Activated T-helper 9 cell treated with anti-CD3 and anti-CD28 coated beads, Interleukin-2, amount 50 U/mL, for 16 hours (primary cell): Measurements from ENCODE around the gene TM9SF4.
"Not testable (repeated sequence)": the region's sequence is repeated elsewhere in the genome, so short reads cannot be mapped to it uniquely, and the experiment has no call there.

Source experiments
- DNase-seq: peaks from one replicate; pipeline ENCODE4 v3.0.0-alpha.2; 2020; ENCODE audit warnings: low read depth

Gene TM9SF4

DNA sequence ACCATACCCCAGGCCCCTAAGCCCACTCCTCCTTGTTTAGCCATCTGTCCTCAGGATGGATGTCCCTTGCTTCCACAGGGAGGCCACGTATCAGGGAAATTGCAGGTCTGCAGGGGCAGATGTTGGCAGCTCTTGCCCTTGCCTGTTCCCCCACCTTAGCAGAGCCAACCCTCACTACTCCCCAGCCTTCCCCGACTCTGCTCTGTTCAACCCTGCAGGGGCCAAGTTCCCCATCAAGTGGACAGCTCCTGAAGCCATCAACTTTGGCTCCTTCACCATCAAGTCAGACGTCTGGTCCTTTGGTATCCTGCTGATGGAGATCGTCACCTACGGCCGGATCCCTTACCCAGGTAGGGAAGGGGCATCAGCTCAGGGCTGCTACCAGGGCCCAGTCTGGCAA lies 10.7 kb upstream of the TM9SF4 start:
- DNase-seq: no peak

DNA sequence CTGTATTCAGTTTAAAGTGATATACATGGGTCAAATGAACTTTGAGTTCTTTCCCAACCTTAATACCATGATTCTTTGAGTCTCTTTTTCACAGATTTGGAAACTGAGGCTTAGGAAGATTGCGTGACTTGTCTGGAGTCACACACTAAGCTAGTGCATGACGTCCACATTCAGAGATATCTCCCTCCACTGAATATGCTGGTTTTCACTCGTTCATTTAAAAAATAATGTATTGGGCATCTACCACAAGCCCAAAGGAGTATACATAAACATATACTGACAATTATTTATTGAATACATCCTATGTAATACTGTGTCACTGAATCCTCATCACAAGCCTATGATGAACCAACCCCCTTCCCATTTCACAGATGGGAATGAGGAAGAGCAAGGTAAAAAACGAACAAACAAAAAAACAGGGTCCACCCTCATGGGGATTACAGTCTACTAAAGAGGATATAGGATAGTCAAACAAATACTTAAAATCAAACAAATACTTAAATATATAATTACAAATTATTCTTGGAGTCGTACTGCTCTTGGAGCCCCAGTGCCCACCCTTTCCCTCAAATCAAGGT lies 611 bp upstream of the TM9SF4 start:
- no peak for DNase-seq

DNA sequence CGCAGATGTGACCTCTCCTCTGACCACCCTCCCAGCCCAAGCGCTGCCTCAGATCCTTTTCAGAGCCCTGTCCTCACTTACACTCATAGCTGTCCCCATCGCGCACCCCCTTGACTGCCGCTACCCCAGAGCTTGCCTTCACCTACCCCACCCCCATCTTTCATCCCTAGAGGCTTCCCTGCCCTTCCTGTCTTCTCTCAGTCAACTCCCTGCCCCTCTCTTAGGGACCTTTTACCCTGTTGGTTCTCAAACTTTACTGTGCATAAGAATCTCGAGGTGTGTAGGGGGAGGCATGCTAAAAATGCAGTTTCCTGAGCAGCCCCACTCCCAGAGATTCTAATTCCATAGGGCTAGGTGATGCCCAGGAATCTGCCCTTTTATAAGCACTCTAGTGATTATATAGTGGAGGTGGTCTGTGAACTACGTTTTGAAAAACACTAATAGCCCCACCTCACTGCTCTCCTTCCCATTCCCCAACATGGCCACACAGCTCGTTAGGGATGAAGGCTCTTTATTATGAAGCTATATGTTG lies 725 bp downstream of the TM9SF4 start:
- no peak for DNase-seq

DNA sequence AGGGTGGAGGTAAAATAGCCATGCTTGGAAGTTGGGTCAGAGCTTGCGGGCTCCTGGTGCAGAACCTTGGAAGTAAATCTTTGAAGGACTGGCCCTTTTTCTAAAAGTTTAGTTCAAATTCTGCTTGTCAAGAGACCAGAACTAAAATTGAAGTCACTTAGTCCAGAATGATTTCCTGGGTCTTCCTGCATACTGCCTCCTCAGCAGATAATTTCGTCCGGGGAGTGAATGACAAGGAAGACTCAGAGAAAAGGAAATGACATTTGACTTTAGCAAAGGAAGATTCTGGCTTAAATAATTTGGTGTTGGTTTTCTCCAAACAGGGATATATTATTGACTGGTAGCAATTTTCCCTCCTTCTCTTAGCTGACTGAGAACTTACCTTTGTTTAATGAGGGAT lies 1.2 kb downstream of the TM9SF4 start:
- DNase-seq: no peak

DNA sequence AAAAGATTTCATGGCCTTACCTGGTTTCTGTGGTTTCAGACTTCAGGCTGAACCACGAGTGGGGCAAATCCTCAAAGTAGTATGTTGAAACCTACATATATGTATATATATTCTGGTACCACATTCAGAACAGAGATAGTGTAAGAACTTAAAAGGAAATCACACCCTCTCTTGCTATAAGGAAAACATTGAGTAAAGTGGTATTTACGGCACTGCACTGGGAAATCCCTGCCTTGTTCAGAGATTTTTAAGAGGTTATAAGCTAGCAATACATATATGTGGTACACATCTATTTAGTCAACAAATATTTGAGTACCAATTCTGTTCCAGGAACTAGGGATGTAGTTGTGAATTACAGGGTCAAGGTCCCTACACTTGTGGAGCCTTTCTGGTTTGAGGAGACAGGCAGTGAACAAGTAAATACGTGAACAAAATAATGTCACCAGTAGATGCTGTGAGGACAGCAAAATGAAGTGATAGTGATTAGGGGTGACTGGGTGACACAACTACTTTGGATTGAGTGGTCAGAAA lies 1.7 kb downstream of the TM9SF4 start:
- DNase-seq: no peak

DNA sequence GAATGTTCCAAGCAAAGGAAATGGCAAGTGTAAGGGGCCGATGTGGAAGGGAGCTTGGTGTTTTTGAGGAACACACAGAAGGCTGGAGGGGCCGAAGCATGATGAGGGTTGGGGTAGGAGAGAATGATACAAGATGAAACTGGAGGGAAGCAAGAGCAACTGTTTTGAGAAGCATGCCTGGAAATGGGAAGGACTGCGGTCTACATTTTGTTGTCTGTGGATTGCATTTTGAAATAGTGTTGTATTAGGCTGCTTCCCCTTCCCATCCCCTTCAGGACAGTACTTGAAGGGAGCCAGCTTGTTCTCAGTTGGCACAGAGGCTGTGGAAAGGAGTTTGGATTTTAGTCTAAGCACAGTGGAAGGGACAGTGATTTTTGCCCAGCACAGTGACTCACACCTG lies 2.2 kb downstream of the TM9SF4 start:
- no peak for DNase-seq

DNA sequence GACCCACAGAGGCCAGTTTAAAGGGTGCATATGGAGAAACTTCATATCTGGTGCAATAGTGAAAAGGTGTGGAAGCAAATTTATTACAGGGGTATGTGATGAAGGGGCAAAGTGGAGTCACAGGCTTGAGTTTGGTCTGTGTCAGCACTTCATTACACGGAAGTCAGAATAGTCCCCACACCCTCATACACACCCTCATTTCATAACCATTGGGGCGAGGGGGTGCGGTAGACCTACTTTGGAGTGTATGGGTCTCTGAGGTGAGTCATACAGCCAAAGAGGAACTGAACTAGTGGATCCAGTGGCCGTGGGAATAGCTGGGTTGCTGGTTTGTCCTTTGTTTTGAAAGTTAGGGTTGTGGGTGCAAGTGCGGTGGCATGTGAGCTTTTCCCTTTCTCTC lies 3.3 kb downstream of the TM9SF4 start:
- DNase-seq: no peak

DNA sequence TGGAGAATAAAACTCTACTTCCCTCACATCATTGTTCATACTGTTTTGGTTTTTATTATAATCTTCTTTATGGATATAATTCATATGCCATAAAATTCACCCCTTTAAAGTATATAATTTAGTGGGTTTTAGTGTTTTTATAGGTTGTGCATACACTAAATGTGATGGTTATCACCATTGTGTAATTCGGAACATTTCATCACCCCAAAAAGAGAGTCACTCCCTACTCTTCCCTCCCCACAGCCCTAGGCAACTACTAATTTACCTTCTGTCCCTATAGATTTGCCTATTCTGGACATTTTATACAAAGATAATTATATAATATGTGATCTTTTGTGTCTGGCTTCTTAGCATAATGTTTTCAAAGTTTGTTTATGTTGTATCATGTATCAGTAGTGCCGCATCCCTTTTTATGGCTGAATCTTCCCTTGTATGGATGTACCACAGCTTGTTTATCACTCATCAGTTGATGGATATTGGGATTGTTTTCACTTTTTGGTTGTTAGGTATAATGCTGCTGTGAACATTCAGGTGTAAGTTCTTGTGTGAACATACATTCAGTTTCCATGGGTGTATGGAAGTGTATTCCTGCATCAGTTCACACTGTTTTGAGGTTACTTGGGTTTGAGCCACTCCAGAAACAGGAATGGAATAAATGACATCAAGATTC lies 4.2 kb downstream of the TM9SF4 start:
- DNase-seq: no peak

DNA sequence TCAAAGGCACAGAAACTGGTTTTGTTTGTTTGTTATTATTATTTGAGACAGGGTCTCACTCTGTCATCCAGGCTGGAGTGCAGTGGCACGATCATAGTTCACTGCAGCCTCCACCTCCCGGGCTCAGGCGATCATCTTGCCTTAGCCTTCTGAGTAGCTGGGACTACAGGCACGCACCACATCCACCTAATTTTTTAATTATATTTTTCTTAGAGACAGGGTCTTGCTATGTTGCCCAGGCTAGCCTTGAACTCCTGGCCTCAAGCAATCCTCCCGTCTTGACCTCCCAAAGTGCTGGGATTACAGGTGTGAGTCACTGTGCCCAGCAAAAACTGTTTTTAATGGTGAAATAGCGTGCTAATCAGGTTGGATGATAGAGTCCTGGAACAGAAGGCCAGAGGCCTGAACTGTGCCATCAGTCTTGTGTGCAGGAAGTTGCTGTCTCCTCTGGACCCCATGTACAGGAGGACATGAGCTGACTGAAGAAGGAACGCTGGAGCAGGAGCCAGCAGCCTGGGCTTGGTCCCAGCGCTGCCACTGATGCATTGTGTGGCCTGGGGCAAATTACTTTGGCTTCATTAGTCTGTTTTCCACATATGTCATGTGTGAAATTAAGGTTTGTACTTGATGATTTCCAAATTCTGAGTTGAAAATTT lies 4.9 kb downstream of the TM9SF4 start:
- no peak for DNase-seq

DNA sequence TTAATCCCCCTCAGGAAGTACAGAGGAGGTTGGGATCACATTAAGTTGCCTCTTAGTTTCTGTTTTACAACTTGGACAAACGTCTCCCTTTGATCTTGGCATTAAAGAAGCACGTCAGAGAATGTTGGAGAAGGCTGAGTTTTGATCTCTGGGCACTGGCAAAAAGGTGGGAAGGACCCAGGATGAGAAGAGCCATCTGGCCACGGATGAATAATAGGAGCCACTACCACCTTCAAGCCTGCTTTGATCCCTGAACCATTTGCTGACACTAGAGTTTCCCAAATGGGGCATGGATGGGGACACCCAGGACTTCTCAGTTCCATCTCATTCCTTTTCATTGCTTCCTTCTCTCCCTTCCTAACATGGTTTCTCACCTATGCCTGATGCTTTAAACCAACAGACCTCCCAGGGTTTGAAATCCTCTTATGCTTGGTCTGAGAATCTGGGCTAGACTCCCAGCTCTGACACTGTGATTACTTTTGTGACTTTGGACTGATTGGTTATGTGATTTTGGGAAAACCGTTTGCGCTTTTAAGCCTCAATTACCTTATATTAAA lies 5.8 kb downstream of the TM9SF4 start:
- DNase-seq: no peak

DNA sequence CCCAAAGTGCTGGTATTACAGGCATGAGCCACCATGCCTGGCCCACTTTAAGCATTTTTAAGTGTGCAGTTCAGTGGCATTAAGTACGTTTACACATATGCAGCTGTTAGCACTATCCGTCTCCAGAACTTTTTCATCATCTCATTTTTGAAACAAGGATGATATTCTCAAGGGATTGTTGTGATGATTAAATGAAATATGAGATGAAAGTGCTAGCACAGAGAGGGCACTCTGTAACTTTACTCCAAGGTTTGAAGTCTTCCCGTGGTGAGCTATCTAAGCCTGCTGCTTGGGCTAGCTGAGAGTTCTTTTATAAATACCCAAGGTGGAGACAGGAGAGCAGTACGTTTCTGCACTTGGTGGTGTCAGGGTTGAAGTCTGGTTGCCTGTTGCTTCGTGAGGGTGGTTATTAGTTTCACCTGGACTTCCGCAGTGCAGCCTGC lies 6.6 kb downstream of the TM9SF4 start:
- DNase-seq: no peak

DNA sequence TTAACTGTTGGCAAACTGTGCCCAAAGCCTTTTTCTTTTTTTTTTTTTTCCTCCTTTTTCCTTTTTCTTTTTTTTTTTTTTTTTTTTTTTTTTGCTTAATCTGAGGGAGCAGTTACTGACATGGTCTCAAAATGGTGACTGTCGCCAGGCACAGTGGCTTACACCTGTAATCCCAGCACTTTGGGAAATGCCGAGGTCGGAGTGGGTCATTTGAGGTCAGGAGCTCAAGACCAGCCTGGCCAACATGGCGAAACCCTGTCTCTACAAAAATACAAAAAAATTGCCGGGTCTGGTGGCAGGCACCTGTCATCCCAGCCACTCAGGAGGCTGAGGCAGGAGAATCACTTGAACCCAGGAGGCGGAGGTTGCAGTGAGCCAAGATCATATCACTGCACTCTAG lies 7.3 kb downstream of the TM9SF4 start:
- DNase-seq: not testable (repeated sequence)

DNA sequence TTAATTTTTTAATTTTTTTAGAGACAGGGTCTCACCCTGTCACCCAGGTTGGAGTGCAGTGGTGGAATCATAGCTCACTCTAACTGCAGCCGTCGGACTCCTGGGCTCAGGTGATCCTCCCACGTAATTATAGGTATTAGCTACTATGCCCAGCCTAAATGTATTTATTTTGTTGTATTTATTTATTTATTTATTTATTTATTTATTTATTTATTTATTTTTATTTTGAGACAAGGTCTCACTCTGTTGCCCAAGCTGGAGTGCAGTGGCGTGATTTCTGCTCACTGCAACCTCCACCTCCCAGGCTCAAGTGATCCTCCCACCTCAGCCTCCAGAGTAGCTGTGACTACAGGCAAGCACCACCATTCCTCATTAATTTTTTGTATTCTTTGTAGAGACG lies 8.9 kb downstream of the TM9SF4 start:
- not testable (repeated sequence) for DNase-seq

DNA sequence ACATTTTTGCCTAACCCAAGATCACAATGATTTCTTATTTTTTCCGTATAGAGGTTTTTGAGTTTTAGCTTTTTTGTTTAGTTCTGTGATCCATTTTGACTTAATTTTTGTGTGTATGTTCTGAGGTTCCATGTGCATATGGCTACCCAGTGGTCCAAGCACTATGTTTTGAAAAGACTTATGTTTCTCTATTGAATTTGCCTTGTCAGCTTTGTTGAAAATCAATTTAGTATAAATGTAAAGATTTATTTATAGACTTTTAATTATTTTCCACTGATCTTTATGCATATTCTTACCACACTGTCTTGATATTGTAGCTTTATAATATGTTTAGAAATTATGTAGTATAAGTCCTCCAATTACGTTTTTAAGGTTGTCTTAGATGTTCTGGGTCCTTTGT lies 10.2 kb downstream of the TM9SF4 start:
- DNase-seq: no peak

DNA sequence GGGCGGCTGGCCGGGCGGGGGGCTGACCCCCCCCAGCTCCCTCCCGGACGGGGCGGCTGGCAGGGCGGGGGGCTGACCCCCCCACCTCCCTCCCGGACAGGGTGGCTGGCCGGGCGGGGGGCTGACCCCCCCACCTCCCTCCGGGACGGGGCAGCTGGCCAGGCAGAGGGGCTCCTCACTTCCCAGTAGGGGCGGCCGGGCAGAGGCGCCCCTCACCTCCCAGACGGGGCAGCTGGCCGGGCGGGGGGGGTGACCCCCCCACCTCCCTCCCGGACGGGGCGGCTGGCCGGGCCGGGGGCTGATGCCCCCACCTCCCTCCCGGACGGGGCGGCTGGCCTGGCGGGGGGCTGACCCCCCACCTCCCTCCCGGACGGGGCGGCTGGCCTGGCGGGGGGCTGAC lies 12.4 kb downstream of the TM9SF4 start:
- not testable (repeated sequence) for DNase-seq

DNA sequence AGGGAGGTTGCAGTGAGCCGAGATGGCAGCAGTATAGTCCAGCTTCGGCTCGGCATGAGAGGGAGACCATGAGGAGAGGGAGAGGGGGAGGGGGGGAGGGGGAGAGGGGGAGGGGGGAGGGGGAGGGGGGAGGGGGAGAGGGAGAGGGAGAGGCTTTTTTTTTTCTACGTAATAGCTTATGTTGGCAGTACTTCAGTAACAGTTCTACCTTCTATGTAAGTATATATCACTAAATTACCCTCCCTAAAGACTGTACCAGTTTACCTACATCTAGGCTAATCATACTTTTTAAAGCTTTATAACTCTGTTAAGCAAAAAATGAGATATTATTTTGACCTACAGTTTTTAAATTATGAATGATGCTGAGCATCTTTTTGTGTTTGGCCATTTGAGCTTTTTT lies 13.6 kb downstream of the TM9SF4 start:
- no peak for DNase-seq

DNA sequence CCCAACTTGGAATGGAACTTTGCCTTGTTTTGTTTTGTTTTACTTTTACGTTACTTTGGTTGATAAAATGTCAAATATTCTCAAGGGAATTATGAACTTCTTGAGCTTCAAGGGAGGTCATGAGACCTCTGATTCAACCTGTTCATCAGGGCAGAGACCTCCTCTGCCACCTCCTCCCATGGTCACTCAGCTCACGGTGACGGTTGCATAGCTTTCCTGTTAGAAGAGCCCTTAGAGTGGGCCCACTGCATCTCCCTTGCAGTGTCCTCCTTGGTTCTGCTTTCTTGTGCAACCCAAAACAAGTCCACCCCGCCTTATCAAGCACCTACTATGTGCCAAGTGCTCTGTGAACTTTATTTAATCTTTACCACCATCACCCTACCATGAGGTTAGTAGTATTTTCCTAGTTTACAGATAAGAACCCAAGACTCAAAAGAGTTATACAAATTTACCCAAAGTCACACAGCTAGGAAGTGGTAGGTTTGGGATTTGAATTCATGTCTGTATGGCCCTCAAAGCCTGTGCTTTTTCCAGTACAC lies 15.5 kb downstream of the TM9SF4 start:
- no peak for DNase-seq

DNA sequence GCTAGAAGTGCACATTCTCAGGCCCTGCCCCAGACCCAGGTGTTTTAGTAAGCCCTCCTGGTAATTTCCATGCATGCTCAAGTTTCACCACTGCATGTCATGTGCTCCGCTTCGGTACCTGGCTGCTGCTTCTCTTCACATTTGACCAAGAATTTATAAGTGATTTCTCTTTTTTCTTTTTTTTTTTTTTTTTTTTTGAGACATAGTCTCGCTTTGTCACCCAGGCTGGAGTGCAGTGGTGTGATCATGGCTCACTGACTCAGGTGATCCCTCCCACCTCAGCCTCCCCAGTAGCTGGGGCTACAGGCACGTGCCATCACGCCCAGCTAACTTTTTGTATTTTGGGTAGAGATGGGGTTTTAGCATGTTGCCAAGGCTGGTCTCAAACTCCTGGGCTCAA lies 16.0 kb downstream of the TM9SF4 start:
- no peak for DNase-seq

DNA sequence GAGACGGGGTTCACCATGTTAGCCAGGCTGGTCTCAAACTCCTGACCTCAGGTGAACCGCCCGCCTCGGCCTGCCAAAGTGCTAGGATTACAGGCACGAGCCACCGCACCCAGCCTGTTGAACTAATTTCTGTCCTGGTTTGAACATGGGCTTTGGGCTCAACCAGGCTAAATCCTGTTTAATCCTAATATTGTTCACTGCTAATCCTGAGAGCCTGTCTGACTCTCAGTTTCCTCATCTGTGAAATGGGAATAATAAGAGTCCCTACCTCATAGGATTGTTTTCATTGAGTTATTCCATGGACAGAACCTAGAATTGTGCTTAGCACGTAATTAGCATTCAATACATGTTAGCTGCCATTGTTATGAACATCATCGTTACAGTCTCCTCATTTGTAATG lies 17.4 kb downstream of the TM9SF4 start:
- no peak for DNase-seq

DNA sequence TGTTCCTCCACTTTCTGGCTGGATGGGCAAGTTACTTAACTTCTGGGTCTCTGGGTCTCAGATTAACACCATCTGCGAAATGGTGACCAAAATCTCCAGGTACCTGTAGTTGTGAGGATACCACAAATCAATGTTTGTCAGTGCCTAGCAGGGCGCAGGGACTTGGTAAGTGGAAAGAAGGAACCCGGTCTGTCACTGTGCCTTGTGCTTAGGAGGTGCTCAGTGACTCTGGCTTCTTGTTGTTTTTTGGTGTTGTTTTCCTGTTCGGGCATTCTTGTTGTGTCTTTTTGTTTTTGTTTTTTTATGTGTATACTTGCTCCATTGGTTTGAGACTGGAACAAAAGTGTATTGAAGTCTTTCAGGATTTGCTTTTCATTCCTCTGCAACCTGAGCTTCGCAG lies 17.8 kb downstream of the TM9SF4 start:
- no peak for DNase-seq

DNA sequence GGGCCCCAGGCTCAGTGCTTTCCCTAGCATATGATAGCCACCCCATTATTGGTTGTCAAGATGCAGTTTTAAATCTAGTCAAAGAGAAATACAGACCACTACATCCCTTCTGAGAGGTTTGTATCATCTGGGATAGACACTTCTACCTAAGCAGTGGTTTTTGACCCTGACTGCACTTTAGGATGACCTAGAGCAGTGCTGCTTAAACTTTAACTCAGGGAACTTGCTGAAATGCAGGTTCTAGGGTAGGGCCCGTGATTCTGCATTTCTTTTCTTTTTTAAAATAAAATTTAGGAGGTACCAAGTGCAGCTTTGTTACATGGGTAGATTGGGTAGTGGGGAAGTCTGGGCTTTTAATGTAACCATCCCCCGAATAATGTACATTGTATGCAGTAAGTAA lies 18.7 kb downstream of the TM9SF4 start:
- no peak for DNase-seq

DNA sequence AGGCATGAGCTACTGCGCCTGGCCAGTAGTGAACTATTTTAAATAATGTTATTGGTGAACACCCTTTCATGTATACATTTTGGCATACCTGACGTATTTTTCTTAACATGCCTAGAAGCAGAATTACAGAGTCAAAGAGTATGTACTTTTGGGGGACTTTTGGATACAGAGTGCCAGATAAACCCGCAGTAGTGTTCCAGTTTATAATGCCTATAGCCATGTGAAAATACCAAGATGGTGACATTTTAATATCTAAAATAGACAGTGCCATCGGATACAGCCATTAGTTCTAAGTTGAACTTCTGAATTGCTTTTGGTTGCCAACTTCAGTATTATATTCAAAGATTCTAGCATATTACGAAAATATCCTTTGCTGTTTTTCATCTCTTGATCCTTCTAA lies 20.3 kb downstream of the TM9SF4 start:
- DNase-seq: no peak

DNA sequence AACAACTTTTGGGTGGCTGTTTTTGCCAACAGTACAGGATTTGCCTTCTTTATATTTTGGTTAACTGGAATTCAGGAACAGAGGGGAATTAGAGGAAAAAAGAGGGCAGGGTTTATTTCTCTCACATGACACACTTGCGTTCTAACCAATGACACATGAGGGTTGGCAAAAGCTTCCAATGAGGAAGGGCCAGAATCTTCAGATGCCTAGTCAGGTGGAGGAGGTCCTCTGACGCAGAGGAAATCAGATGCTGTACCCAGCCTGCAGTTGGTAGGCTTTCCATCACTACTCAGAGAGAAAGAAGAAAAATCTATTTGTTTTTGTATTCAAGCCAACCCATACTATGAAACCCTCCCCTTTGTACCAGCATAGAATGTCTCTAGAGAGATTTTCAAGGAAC lies 20.8 kb downstream of the TM9SF4 start:
- DNase-seq: no peak
